DOHH2 (cell line): ENCODE measurements around the gene PCCA.

ENCODE experiments used
- CTCF ChIP-seq: fragments of 200-600 bp; sonication (generic); IDR thresholded peaks from one replicate; pipeline ENCODE4 v1.5.1; 2014; ENCODE audit warnings: antibody characterized with exemption, mild to moderate bottlenecking, low read depth, low read length; ENCODE audit not compliant: poor library complexity, severe bottlenecking
- EZH2phosphoT487 ChIP-seq: fragments of 200-600 bp; sonication (generic); IDR thresholded peaks from 2 replicates; pipeline ENCODE4 v1.6.1; 2017; ENCODE audit warnings: borderline replicate concordance, mild to moderate bottlenecking, antibody characterized with exemption, low read length, moderate library complexity, mixed read lengths

- TF ChIP-seq CTCF (no peak), EZH2phosphoT487 (no peak)
These were observed 145.7 kb downstream of the PCCA start for GRCh38 chr13:100234524-100235136.
